HG03565 (cell line): Measurements from ENCODE around the gene MOB2.

Source experiments
- ATAC-seq: cut with Tn5 transposase; IDR thresholded peaks from one replicate; pipeline ENCODE4 v1.9.1; 2021; ENCODE audit warnings: mild to moderate bottlenecking, moderate library complexity; ENCODE audit not compliant: unreplicated experiment

The MOB2 gene

GRCh38 chr11:1486054-1486825, at the start of gene MOB2:
Gene MOB2 (minus strand): TSS chr11:1486779. CDS start chr11:1486556, 223 bp downstream.
- ATAC-seq = no peak

GRCh38 chr11:1534682-1535081, 48.1 kb upstream of the MOB2 start:
- no peak for ATAC-seq

GRCh38 chr11:1534171-1534570, 47.6 kb upstream of the MOB2 start:
- no peak for ATAC-seq

GRCh38 chr11:1533342-1533725, 46.8 kb upstream of the MOB2 start:
- ATAC-seq = no peak

GRCh38 chr11:1532606-1533341, 46.2 kb upstream of the MOB2 start:
- no peak for ATAC-seq

GRCh38 chr11:1532014-1532586, 45.5 kb upstream of the MOB2 start:
- no peak for ATAC-seq

- no peak for ATAC-seq
Measured at GRCh38 chr11:1531449-1532013, 45.0 kb upstream of the MOB2 start.

- ATAC-seq = no peak
Measured at GRCh38 chr11:1530686-1531448, 44.3 kb upstream of the MOB2 start.

- no peak for ATAC-seq
Measured at GRCh38 chr11:1529774-1530173, 43.2 kb upstream of the MOB2 start.

- no peak for ATAC-seq
Measured at GRCh38 chr11:1529286-1529685, 42.7 kb upstream of the MOB2 start.

GRCh38 chr11:1528710-1529109, 42.1 kb upstream of the MOB2 start:
- ATAC-seq = no peak

GRCh38 chr11:1526785-1527184, 40.2 kb upstream of the MOB2 start:
- no peak for ATAC-seq

GRCh38 chr11:1523779-1524178, 37.2 kb upstream of the MOB2 start:
- no peak for ATAC-seq

GRCh38 chr11:1523077-1523476, 36.5 kb upstream of the MOB2 start:
- no peak for ATAC-seq

- ATAC-seq = no peak
Measured at GRCh38 chr11:1522081-1522424, 35.5 kb upstream of the MOB2 start.

GRCh38 chr11:1521382-1522080, 35.0 kb upstream of the MOB2 start:
- peak; percentile 63 for ATAC-seq

- no peak for ATAC-seq
Measured at GRCh38 chr11:1520663-1521267, 34.2 kb upstream of the MOB2 start.

- ATAC-seq = no peak
Measured at GRCh38 chr11:1520209-1520662, 33.7 kb upstream of the MOB2 start.

- ATAC-seq = no peak
Measured at GRCh38 chr11:1519028-1520010, 32.7 kb upstream of the MOB2 start.
